NCI-H510A (cell line): Measurements from ENCODE around the gene RIF1.

Experiments used
- DNase-seq: peaks from one replicate; lab custom pipeline; 2025; lab: John Stamatoyannopoulos, UW

RIF1 gene

GRCh38 chr2:151523850-151524249, 114.1 kb downstream of the RIF1 start:
- no peak for DNase-seq

GRCh38 chr2:151525821-151526373, 116.2 kb downstream of the RIF1 start:
- no peak for DNase-seq

- DNase-seq, result no peak
Observed at GRCh38 chr2:151526572-151527090, 116.9 kb downstream of the RIF1 start.
